HEK293 (cell line): Measurements from ENCODE around the gene ERMARD.

Source experiments
- CTCF ChIP-seq: fragments of 450-650 bp; formaldehyde crosslinking; IDR thresholded peaks from 2 replicates; pipeline ENCODE4 v1.5.1; 2016; ENCODE audit warnings: missing biosample characterization, missing genetic modification characterization
- KLF17 ChIP-seq: fragments of 450-650 bp; formaldehyde crosslinking; IDR thresholded peaks from 2 replicates; pipeline ENCODE4 v1.5.1; 2016; ENCODE audit warnings: missing biosample characterization, missing genetic modification characterization
- MYNN ChIP-seq: fragments of 450-650 bp; formaldehyde crosslinking; IDR thresholded peaks from 2 replicates; pipeline ENCODE4 v1.5.1; 2016; ENCODE audit warnings: missing biosample characterization, missing genetic modification characterization, borderline replicate concordance
- SP2 ChIP-seq: fragments of 450-650 bp; formaldehyde crosslinking; IDR thresholded peaks from 2 replicates; pipeline ENCODE4 v1.5.1; 2016; ENCODE audit warnings: missing biosample characterization, missing genetic modification characterization
- ZBTB1 ChIP-seq: fragments of 450-650 bp; formaldehyde crosslinking; IDR thresholded peaks from 2 replicates; pipeline ENCODE4 v1.5.1; 2016; ENCODE audit warnings: missing biosample characterization, missing genetic modification characterization
- ZBTB11 ChIP-seq: fragments of 450-650 bp; formaldehyde crosslinking; conservative IDR thresholded peaks from 2 replicates; pipeline ENCODE4 v1.5.1; 2016; ENCODE audit warnings: low read depth, missing biosample characterization, missing genetic modification characterization
- ZBTB26 ChIP-seq: fragments of 450-650 bp; formaldehyde crosslinking; optimal IDR thresholded peaks from 2 replicates; pipeline ENCODE3; 2016; ENCODE audit warnings: missing biosample characterization, mild to moderate bottlenecking, missing genetic modification characterization
- ZNF274 ChIP-seq, 2 experiments: fragments of 200-500 bp in 1 of 2; fragments of 450-650 bp in 1 of 2; sonication (Bioruptor generic) in 1 of 2; formaldehyde crosslinking in 1 of 2; IDR thresholded peaks; 2 replicates each; pipeline versions ENCODE4 v1.5.1 to v1.6.1; 2014 to 2016; ENCODE audit warnings: borderline replicate concordance in 1 of 2, inconsistent platforms in 1 of 2, low read length in 1 of 2, missing biosample characterization in 1 of 2, missing genetic modification characterization in 1 of 2
- ZNF394 ChIP-seq: fragments of 450-650 bp; formaldehyde crosslinking; IDR thresholded peaks from 2 replicates; pipeline ENCODE4 v1.5.1; 2016; ENCODE audit warnings: missing biosample characterization, missing genetic modification characterization, mild to moderate bottlenecking, moderate library complexity, borderline replicate concordance

GRCh38 chr6:169813969-169814368 lies 62.5 kb downstream of the ERMARD start:
- no peak for TF ChIP-seq CTCF (tag by site-specific recombination)
- no peak for TF ChIP-seq KLF17 (tag by site-specific recombination)
- TF ChIP-seq ZBTB26 (tag by site-specific recombination): no peak
- no peak for TF ChIP-seq ZNF274 (IDR thresholded peaks at IDR 0.05; ENCODE audit: low read length)
- no peak for TF ChIP-seq ZNF274 (tag by site-specific recombination; IDR thresholded peaks at IDR 0.05; ENCODE audit: borderline replicate concordance)
- TF ChIP-seq SP2 (tag by site-specific recombination): no peak
- no peak for TF ChIP-seq ZBTB1 (tag by site-specific recombination)
- TF ChIP-seq ZNF394 (tag by site-specific recombination): no peak
- TF ChIP-seq ZBTB11 (tag by site-specific recombination): no peak
- TF ChIP-seq MYNN (tag by site-specific recombination): no peak
